GM12878 (cell line): Measurements from ENCODE around the gene HTD2.

ENCODE experiments used
- CREB1 ChIP-seq: IDR thresholded peaks from 2 replicates; pipeline ENCODE4 v1.6.1; 2012; ENCODE audit warnings: low read depth, mild to moderate bottlenecking, inconsistent platforms
- RCOR1 ChIP-seq: conservative IDR thresholded peaks from 2 replicates; pipeline ENCODE4 v1.6.1; 2012; ENCODE audit warnings: low read depth, low read length, improper control_type of control experiment
- ZNF207 ChIP-seq: fragments of 450-650 bp; IDR thresholded peaks from 2 replicates; pipeline ENCODE4 v1.6.1; 2014; ENCODE audit warnings: antibody characterized with exemption, mild to moderate bottlenecking, borderline replicate concordance

DNA sequence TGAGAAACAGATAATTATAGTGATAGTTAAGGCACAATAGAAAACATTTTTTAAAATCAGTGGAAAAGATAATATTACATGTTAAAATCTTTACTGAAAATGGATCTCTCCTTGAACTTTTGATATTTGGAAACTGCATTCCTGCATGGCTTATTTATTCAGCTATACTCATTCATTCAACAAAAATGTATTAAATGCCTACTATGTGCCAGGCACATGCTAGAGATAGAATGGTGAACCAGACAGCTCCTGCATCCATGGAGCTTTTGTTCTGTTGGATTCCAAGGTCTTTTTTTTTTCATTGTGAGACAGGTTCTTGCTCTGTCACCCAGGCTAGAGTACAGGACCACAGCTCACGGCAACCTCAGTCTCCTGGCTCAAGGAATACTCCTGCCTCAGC is 30.9 kb downstream of the HTD2 start:
- no peak for TF ChIP-seq ZNF207
- no peak for TF ChIP-seq CREB1
- no peak for TF ChIP-seq RCOR1
